ENCODE results near the gene FBL.

The FBL gene

GRCh38 chr19:39828654-39829032 lies 17.5 kb downstream of the FBL start:
- no peak overlapping the region for H3K4me3 ChIP-seq (ENCODE audit: control insufficient read depth, low read depth, low read length)
- DNase-seq (ENCODE audit: low read depth) = no peak
- TF ChIP-seq, protein P1, sequence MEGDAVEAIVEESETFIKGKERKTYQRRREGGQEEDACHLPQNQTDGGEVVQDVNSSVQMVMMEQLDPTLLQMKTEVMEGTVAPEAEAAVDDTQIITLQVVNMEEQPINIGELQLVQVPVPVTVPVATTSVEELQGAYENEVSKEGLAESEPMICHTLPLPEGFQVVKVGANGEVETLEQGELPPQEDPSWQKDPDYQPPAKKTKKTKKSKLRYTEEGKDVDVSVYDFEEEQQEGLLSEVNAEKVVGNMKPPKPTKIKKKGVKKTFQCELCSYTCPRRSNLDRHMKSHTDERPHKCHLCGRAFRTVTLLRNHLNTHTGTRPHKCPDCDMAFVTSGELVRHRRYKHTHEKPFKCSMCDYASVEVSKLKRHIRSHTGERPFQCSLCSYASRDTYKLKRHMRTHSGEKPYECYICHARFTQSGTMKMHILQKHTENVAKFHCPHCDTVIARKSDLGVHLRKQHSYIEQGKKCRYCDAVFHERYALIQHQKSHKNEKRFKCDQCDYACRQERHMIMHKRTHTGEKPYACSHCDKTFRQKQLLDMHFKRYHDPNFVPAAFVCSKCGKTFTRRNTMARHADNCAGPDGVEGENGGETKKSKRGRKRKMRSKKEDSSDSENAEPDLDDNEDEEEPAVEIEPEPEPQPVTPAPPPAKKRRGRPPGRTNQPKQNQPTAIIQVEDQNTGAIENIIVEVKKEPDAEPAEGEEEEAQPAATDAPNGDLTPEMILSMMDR (IDR thresholded peaks at IDR 0.05; ENCODE audit: control insufficient read depth, insufficient read depth, low read depth, low read length, missing control alignments) = no peak

GRCh38 chr19:39828015-39828653 lies 18.0 kb downstream of the FBL start:
- H3K4me3 ChIP-seq (ENCODE audit: control insufficient read depth, low read depth, low read length) = no peak overlapping the region
- DNase-seq (ENCODE audit: low read depth) = no peak
- TF ChIP-seq, protein P1 (IDR thresholded peaks at IDR 0.05; ENCODE audit: control insufficient read depth, insufficient read depth, low read depth, low read length, missing control alignments) = no peak

DNA sequence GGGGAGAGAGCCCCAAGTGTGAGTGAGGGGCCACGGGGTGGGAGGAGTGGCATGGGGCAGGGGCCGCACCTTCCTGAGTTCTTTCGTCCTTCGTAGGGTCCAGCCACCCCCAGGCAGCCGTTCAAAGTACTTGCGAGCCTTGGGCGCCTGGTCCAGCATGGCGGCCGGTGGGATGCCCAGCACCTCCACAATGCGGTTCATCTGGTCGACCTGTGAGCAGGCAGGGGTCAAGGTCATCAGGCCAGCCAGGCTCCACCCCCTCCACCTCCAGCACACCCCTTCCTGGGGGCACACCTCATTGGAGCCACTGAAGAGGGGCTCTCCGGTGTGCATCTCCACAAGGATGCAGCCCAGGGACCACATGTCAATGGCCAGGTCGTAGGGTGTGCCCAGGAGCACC lies 19.0 kb downstream of the FBL start:
- H3K4me3 ChIP-seq (ENCODE audit: control insufficient read depth, low read depth, low read length) = no peak overlapping the region
- TF ChIP-seq, protein P1 (IDR thresholded peaks at IDR 0.05; ENCODE audit: control insufficient read depth, insufficient read depth, low read depth, low read length, missing control alignments) = no peak
- DNase-seq (ENCODE audit: low read depth) = no peak

- no peak overlapping the region for H3K4me3 ChIP-seq (ENCODE audit: control insufficient read depth, low read depth, low read length)
- no peak for DNase-seq (ENCODE audit: low read depth)
- TF ChIP-seq, protein P1 (IDR thresholded peaks at IDR 0.05; ENCODE audit: control insufficient read depth, insufficient read depth, low read depth, low read length, missing control alignments) = no peak
Observed at GRCh38 chr19:39826311-39826945, 19.8 kb downstream of the FBL start.

DNA sequence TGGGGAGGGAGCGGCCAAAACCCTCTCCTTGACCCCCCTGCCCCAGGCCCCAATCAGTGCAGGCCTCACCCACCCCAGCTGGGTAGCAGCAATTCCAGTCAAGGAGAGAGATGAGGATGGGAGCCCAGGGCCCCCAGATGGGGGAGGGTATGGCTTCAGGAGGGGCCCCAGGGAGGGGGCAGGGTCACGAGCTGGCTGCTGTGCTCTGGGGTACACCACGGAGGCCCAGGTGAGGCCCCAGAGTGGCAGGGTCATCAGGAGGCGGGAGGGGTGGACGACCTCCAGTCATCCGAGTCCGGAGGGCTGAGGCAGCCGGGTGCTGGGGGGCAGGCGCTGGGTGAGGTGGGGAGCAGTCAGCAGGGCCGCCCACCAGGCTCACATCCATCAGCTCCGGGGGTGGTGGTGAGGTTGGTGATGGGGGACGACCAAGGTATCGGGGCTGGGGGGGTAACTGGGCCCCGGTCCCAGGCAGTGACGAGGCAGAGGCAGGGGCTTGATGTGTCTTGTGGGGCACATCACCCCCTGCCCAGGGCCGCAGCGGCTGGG lies 20.6 kb downstream of the FBL start:
- no peak overlapping the region for H3K4me3 ChIP-seq (ENCODE audit: control insufficient read depth, low read depth, low read length)
- DNase-seq (ENCODE audit: low read depth) = no peak
- TF ChIP-seq, protein P1 (IDR thresholded peaks at IDR 0.05; ENCODE audit: control insufficient read depth, insufficient read depth, low read depth, low read length, missing control alignments) = no peak

DNA sequence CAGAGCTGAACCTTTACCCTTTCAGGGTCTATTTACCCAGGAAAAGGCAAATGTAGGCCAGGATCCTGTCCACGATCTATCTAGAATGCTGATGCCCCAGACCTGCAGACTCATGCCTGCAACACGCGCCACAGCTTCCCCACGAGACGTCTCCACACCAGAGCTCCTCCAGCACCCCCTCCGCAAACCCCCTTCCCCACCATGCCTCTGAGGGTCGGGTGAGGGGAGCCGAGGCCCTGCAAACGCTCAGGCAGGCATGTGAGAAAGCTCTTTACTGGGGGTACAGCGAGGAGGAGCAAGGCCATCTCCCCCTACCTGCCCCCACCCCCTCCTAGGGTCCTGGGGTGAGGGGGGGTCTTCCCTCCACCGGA lies 21.1 kb downstream of the FBL start:
- TF ChIP-seq, protein P1 (IDR thresholded peaks at IDR 0.05; ENCODE audit: control insufficient read depth, insufficient read depth, low read depth, low read length, missing control alignments) = no peak
- DNase-seq (ENCODE audit: low read depth) = no peak
- H3K4me3 ChIP-seq (ENCODE audit: control insufficient read depth, low read depth, low read length) = no peak overlapping the region
